ENCODE data around the gene ZNF318. TPM values are rescaled to one million over a fixed set of nuclear protein-coding genes. Genes with fewer than 3 reads are reported as not detected.
"Not testable (repeated sequence)": the region's sequence is repeated elsewhere in the genome, so short reads cannot be mapped to it uniquely, and the experiment has no call there.

ZNF318 gene
- polyA plus RNA-seq, 2 of the 4 experiments (the other 2 are of a cell fraction) = 5.0 to 9.2 TPM

DNA sequence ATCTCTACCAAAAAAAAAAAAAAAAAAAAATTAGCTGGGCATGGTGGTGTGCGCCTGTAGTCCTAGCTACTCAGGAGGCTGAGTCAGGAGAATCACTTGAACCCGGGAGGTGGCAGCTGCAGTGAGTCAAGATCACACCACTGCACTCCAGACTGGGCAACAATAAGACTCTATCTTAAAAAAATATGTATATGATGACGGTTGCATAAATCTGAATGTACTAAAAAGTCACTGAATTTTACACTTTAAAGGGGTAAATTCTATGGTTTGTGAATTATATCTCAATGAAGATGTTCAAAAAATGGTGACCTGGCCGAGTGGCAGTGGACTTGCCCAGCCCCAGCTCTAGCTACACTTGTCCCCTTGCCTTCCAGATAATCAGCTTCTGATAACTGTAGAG, 47.5 kb upstream of the ZNF318 start:
- CTCF ChIA-PET = interaction anchor here (0.6 to 0.7 kb wide), 3 partner anchors 26 to 108 kb away, joined by 3 to 4 read pairs (median 3); no protein-coding TSS in a partner anchor
- ATAC-seq = no peak
- no peaks in the 10 kb centered on the region for H3K4me1 ChIP-seq
- POLR2A ChIA-PET = no interaction called here
- DNase-seq (ENCODE audit: low read depth in 1 of 2, low spot score in 1 of 2) = no peak
- H3K27ac ChIP-seq = no peak overlapping the region
- H3K9me3 ChIP-seq = no peaks in the 10 kb centered on the region
- TF ChIP-seq HDAC2 (IDR thresholded peaks at IDR 0.05) (no peak), CHD4 (IDR thresholded peaks at IDR 0.05; ENCODE audit: borderline replicate concordance) (no peak), MAFK (IDR thresholded peaks at IDR 0.05; ENCODE audit: partially characterized antibody) (no peak), EHMT2 (IDR thresholded peaks at IDR 0.05; ENCODE audit: low read depth) (no peak), TFCP2L1 (CRISPR knock-in tag; IDR thresholded peaks at IDR 0.05) (no peak), ZSCAN20 (CRISPR knock-in tag; IDR thresholded peaks at IDR 0.05) (no peak), ZFP36 (IDR thresholded peaks at IDR 0.05; ENCODE audit: borderline replicate concordance, partially characterized antibody) (no peak), FOXS1 (CRISPR knock-in tag; IDR thresholded peaks at IDR 0.05) (no peak), EHF (CRISPR knock-in tag; IDR thresholded peaks at IDR 0.05) (no peak), RCOR1 (IDR thresholded peaks at IDR 0.05; ENCODE audit: low read depth, low read length) (no peak), FOSB (CRISPR knock-in tag; IDR thresholded peaks at IDR 0.05) (no peak)
- TF ChIP-seq, protein P1, sequence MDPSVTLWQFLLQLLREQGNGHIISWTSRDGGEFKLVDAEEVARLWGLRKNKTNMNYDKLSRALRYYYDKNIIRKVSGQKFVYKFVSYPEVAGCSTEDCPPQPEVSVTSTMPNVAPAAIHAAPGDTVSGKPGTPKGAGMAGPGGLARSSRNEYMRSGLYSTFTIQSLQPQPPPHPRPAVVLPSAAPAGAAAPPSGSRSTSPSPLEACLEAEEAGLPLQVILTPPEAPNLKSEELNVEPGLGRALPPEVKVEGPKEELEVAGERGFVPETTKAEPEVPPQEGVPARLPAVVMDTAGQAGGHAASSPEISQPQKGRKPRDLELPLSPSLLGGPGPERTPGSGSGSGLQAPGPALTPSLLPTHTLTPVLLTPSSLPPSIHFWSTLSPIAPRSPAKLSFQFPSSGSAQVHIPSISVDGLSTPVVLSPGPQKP (IDR thresholded peaks at IDR 0.05; ENCODE audit: low read depth, low read length) = no peak
- TF ChIP-seq, protein P2, sequence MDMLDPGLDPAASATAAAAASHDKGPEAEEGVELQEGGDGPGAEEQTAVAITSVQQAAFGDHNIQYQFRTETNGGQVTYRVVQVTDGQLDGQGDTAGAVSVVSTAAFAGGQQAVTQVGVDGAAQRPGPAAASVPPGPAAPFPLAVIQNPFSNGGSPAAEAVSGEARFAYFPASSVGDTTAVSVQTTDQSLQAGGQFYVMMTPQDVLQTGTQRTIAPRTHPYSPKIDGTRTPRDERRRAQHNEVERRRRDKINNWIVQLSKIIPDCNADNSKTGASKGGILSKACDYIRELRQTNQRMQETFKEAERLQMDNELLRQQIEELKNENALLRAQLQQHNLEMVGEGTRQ (IDR thresholded peaks at IDR 0.05) = no peak
- TF ChIP-seq, protein P3, sequence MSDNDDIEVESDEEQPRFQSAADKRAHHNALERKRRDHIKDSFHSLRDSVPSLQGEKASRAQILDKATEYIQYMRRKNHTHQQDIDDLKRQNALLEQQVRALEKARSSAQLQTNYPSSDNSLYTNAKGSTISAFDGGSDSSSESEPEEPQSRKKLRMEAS (IDR thresholded peaks at IDR 0.05) = no peak
- TF ChIP-seq, protein P4, sequence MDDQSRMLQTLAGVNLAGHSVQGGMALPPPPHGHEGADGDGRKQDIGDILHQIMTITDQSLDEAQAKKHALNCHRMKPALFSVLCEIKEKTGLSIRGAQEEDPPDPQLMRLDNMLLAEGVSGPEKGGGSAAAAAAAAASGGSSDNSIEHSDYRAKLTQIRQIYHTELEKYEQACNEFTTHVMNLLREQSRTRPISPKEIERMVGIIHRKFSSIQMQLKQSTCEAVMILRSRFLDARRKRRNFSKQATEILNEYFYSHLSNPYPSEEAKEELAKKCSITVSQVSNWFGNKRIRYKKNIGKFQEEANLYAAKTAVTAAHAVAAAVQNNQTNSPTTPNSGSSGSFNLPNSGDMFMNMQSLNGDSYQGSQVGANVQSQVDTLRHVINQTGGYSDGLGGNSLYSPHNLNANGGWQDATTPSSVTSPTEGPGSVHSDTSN (IDR thresholded peaks at IDR 0.05) = no peak
- TF ChIP-seq, protein P5, sequence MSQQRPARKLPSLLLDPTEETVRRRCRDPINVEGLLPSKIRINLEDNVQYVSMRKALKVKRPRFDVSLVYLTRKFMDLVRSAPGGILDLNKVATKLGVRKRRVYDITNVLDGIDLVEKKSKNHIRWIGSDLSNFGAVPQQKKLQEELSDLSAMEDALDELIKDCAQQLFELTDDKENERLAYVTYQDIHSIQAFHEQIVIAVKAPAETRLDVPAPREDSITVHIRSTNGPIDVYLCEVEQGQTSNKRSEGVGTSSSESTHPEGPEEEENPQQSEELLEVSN (IDR thresholded peaks at IDR 0.05; ENCODE audit: borderline replicate concordance, low read depth) = no peak
- no peak for FAIRE-seq
- no peak overlapping the region for H3K4me2 ChIP-seq
- no peak overlapping the region for H3K4me3 ChIP-seq
- 37% methylated on average over 4 of the region's 4 CpGs for WGBS (ENCODE audit: missing lambda C conversion rate)

DNA sequence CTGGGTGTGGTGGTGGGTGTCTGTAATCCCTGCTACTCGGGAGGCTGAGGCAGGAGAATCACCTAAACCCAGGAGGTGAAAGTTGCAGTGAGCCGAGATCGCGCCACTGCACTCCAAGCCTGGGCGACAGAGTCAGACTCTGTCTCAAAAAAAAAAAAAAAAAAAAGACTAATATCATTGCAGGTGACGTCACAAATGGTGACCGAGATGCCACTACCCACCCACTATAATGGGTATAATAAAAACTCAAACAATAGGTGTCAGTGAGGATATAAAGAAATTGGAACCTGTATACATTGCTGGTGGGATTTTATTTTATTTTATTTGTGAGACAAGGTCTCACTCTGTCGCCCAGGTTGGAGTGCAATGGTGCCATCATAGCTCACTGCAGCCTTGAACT, 45.8 kb upstream of the ZNF318 start:
- CTCF ChIA-PET; ATAC-seq; H3K4me1 ChIP-seq; DNase-seq (ENCODE audit: low read depth in 1 of 2, low spot score in 1 of 2); FAIRE-seq; H3K27ac ChIP-seq; H3K9me3 ChIP-seq; H3K4me2 ChIP-seq; POLR2A ChIA-PET; H3K4me3 ChIP-seq: not testable (repeated sequence)
- WGBS (ENCODE audit: missing lambda C conversion rate) = 76% methylated on average over 8 of the region's 8 CpGs

DNA sequence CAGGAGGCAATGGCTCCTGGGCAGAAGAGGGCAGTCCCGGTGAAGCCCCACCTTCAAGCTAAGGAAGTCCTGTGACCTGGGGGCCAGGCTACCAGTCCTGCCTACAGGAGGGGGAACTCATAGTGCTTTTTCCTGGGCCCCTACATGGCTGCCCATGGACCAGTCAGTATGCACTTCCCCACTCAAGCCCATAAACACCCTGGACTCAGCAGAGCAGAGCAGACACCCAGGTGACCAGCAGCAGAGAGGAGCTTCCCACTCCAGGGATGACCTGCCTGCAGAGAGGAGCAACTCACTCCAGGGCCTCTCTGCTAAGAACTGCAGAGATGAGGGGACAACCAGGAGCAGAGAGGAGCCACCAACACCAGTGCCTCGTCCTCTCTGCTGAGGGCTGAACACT, 43.6 kb upstream of the ZNF318 start:
- ChIA-PET CTCF (interaction anchor here (0.9 to 1.5 kb wide), 3 partner anchors 11 to 44 kb away, joined by 3 to 6 read pairs (median 3); no protein-coding TSS in a partner anchor), POLR2A (no interaction called here)
- Histone ChIP-seq H3K4me3 (no peak overlapping the region), H3K4me2 (no peak overlapping the region), H3K4me1 (no peaks in the 10 kb centered on the region), H3K9me3 (no peaks in the 10 kb centered on the region), H3K27ac (no peak overlapping the region)
- no peak for DNase-seq (ENCODE audit: low read depth in 1 of 2, low spot score in 1 of 2)
- FAIRE-seq = no peak
- no peak for ATAC-seq
- WGBS (ENCODE audit: missing lambda C conversion rate) = 81% methylated on average over 2 of the region's 2 CpGs
- TF ChIP-seq NPAS2 (CRISPR knock-in tag; IDR thresholded peaks at IDR 0.05; ENCODE audit: borderline replicate concordance) = no peak
- TF ChIP-seq ZSCAN20 (CRISPR knock-in tag; IDR thresholded peaks at IDR 0.05) = no peak
- no peak for TF ChIP-seq CHD2 (IDR thresholded peaks at IDR 0.05; ENCODE audit: low read length, partially characterized antibody)
- TF ChIP-seq FOXS1 (CRISPR knock-in tag; IDR thresholded peaks at IDR 0.05) = no peak
- TF ChIP-seq MAZ (IDR thresholded peaks at IDR 0.05; ENCODE audit: borderline replicate concordance, low read depth, low read length) = no peak
- TF ChIP-seq, protein P6, sequence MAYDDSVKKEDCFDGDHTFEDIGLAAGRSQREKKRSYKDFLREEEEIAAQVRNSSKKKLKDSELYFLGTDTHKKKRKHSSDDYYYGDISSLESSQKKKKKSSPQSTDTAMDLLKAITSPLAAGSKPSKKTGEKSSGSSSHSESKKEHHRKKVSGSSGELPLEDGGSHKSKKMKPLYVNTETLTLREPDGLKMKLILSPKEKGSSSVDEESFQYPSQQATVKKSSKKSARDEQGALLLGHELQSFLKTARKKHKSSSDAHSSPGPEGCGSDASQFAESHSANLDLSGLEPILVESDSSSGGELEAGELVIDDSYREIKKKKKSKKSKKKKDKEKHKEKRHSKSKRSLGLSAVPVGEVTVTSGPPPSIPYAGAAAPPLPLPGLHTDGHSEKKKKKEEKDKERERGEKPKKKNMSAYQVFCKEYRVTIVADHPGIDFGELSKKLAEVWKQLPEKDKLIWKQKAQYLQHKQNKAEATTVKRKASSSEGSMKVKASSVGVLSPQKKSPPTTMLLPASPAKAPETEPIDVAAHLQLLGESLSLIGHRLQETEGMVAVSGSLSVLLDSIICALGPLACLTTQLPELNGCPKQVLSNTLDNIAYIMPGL (CRISPR knock-in tag; IDR thresholded peaks at IDR 0.05; ENCODE audit: borderline replicate concordance) = no peak

Data from A549 (cell line).